ENCODE measurements around the gene CELF5. TPM values are rescaled to one million over a fixed set of nuclear protein-coding genes. Genes with fewer than 3 reads are reported as not detected.

CELF5 gene
- total RNA-seq, 1 donor from 2014 or later = 2.3 TPM

GRCh38 chr19:3314962-3315675 is 90.7 kb downstream of the CELF5 start:
- DNase-seq (ENCODE audit: low read depth, low spot score) = no peak
- Mint-ChIP-seq H3K4me3 (no peak overlapping the region), H3K9me3 (no peaks in the 10 kb centered on the region), H3K27ac (ENCODE audit: unreplicated experiment) (no peak overlapping the region), H3K27me3 (ENCODE audit: low read depth) (peaks cover 55% of the 10 kb centered on the region), H3K36me3 (ENCODE audit: low read depth) (no peaks in the 10 kb centered on the region), H3K4me1 (no peaks in the 10 kb centered on the region)
- TF ChIP-seq CTCF (conservative IDR thresholded peaks at IDR 0.05) = no peak

- Mint-ChIP-seq H3K27ac (ENCODE audit: unreplicated experiment) (no peak overlapping the region), H3K36me3 (ENCODE audit: low read depth) (no peaks in the 10 kb centered on the region), H3K4me1 (no peaks in the 10 kb centered on the region), H3K27me3 (ENCODE audit: low read depth) (peaks cover 51% of the 10 kb centered on the region), H3K4me3 (no peak overlapping the region), H3K9me3 (no peaks in the 10 kb centered on the region)
- no peak for TF ChIP-seq CTCF (conservative IDR thresholded peaks at IDR 0.05)
- no peak for DNase-seq (ENCODE audit: low read depth, low spot score)
Observed at GRCh38 chr19:3315676-3315973, 91.2 kb downstream of the CELF5 start.

- no peak for TF ChIP-seq CTCF (conservative IDR thresholded peaks at IDR 0.05)
- H3K4me3 Mint-ChIP-seq = no peak overlapping the region
Observed at GRCh38 chr19:3316132-3316648, 91.7 kb downstream of the CELF5 start.

GRCh38 chr19:3316659-3317207 is 92.3 kb downstream of the CELF5 start:
- Mint-ChIP-seq H3K27me3 (ENCODE audit: low read depth) (peaks cover 51% of the 10 kb centered on the region), H3K36me3 (ENCODE audit: low read depth) (no peaks in the 10 kb centered on the region), H3K4me1 (no peaks in the 10 kb centered on the region), H3K4me3 (no peak overlapping the region), H3K27ac (ENCODE audit: unreplicated experiment) (no peak overlapping the region), H3K9me3 (no peaks in the 10 kb centered on the region)
- no peak for TF ChIP-seq CTCF (conservative IDR thresholded peaks at IDR 0.05)
- DNase-seq (ENCODE audit: low read depth, low spot score) = no peak

More at GRCh38 chr19:3316132-3316648, 91.7 kb downstream of the CELF5 start:
- H3K27ac Mint-ChIP-seq (ENCODE audit: unreplicated experiment) = no peak overlapping the region
- no peaks in the 10 kb centered on the region for H3K36me3 Mint-ChIP-seq (ENCODE audit: low read depth)
- DNase-seq (ENCODE audit: low read depth, low spot score) = no peak
- no peaks in the 10 kb centered on the region for H3K4me1 Mint-ChIP-seq
- peaks cover 53% of the 10 kb centered on the region for H3K27me3 Mint-ChIP-seq (ENCODE audit: low read depth)
- H3K9me3 Mint-ChIP-seq = no peaks in the 10 kb centered on the region

GRCh38 chr19:3319643-3320353 is 95.3 kb downstream of the CELF5 start:
- H3K4me1 Mint-ChIP-seq = no peaks in the 10 kb centered on the region
- DNase-seq (ENCODE audit: low read depth, low spot score) = no peak
- H3K27me3 Mint-ChIP-seq (ENCODE audit: low read depth) = peaks cover 44% of the 10 kb centered on the region
- H3K36me3 Mint-ChIP-seq (ENCODE audit: low read depth) = no peaks in the 10 kb centered on the region
- H3K4me3 Mint-ChIP-seq = no peak overlapping the region
- no peaks in the 10 kb centered on the region for H3K9me3 Mint-ChIP-seq
- no peak overlapping the region for H3K27ac Mint-ChIP-seq (ENCODE audit: unreplicated experiment)
- no peak for TF ChIP-seq CTCF (conservative IDR thresholded peaks at IDR 0.05)
